Left renal cortex interstitium (tissue), 4 donors: ENCODE data around the gene CCDC85B. TPM values are rescaled to one million over a fixed set of nuclear protein-coding genes. Genes with fewer than 3 reads are reported as not detected.

Source experiments
- DNase-seq, 4 donors: peaks; one replicate each; pipeline ENCODE4 v3.0.0-alpha.2; 2013; ENCODE audit warnings: low read depth in 4 of 4, low spot score in 2 of 4, missing footprints in 1 of 4
- polyA plus RNA-seq, 4 donors: library from polyadenylated mRNA; unstranded; fragments of 120-200 nt; gene quantifications; one replicate each; pipeline ENCODE4 v1.2.1, GENCODE V29; 2013; ENCODE audit not compliant: insufficient read length in 4 of 4

The CCDC85B gene
- polyA plus RNA-seq, 4 donors, result 7.6 to 19.9 (median 11.7) TPM

GRCh38 chr11:65900899-65901180 lies 10.4 kb downstream of the CCDC85B start:
- DNase-seq, result no peak

- no peak for DNase-seq
Measured at GRCh38 chr11:65903068-65903481, 12.6 kb downstream of the CCDC85B start.

GRCh38 chr11:65903715-65904114 lies 13.2 kb downstream of the CCDC85B start:
- DNase-seq, result no peak

- no peak for DNase-seq
Measured at GRCh38 chr11:65906602-65907001, 16.1 kb downstream of the CCDC85B start.

GRCh38 chr11:65907878-65908277 lies 17.4 kb downstream of the CCDC85B start:
- DNase-seq, result no peak

DNA sequence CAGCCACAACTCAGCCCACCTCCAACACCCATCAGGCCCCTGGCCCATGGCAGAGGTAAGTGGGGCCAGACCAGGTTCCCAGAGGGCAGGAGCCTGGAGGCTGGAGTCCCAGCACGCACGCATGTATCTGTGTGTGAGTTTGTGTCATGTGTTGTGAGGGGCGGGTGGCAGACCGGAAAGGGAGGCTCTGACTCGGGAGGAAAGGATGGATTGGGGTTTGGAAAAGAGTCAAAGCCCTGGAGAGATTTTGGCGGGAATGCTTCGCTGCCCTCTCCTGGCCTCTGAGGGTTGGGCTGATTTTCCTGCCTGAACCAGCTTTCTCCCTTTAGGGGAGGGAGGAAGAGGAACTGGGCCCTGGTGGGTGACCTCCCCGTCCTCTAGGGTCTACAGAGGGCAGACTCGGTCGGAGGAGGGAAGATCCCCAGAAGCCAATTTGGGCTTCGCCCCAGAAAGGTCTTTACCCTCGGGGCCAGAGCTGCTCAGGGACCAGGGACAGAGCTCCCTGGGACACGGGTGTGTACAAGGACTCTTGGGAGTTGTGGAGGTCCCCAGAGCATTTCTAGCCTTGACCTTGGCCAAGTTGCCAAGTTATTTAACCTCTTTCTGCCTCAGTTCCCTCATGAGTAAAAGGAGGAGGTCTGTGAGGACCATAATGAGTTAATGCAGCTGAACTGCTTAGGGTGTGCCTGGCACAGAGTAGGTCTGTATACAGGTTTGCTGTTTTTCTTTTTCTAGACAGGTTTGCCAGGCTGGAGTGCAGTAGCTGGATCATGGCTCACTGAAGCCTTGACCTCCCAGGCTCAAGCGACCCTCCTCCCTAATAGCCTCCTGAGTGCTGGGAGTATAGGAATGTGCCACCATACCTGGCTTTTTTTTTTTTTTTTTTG lies 21.5 kb downstream of the CCDC85B start:
- no peak for DNase-seq

GRCh38 chr11:65912845-65913244 lies 22.4 kb downstream of the CCDC85B start:
- no peak for DNase-seq

- no peak for DNase-seq
Measured at GRCh38 chr11:65915101-65915820, 24.8 kb downstream of the CCDC85B start.

GRCh38 chr11:65915821-65916251 lies 25.4 kb downstream of the CCDC85B start:
- no peak for DNase-seq

DNA sequence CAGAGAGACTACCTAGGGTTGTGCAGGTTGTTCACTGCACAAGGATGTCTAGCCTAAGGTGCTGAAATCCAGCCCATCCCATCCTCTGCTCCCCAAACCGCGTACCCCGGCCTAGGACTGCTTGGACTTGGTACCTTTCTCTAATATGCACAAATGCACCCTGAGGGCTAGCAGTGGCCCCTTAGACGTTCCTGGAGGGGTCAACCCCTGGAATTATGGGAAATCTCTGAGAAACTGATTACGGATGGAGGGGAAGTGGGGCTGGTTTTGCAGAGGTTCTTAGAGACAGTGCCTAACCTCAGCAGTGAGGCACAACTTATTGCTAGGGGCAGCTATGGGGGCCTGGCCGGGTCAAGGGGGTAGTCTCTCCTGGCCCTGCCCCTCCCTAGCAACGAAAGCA lies 25.9 kb downstream of the CCDC85B start:
- DNase-seq, result no peak

DNA sequence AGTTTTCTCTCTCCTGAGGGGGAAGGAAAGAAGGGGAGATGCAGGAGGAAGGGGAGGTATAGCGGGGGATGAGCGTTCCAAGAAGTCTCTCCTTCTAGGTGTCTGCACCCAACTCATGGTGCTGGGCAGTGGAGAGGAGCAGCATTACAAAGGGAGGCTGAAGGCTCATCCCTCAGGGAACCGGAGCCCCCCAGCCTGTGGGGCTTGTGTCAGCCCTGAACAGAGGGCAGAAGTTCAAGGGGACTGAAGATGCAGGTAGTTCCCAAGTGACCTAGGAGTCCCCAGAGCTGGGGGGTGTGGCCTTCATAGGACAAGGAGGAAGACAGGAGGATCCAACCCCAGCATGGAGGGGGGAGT lies 26.6 kb downstream of the CCDC85B start:
- DNase-seq, result no peak

DNA sequence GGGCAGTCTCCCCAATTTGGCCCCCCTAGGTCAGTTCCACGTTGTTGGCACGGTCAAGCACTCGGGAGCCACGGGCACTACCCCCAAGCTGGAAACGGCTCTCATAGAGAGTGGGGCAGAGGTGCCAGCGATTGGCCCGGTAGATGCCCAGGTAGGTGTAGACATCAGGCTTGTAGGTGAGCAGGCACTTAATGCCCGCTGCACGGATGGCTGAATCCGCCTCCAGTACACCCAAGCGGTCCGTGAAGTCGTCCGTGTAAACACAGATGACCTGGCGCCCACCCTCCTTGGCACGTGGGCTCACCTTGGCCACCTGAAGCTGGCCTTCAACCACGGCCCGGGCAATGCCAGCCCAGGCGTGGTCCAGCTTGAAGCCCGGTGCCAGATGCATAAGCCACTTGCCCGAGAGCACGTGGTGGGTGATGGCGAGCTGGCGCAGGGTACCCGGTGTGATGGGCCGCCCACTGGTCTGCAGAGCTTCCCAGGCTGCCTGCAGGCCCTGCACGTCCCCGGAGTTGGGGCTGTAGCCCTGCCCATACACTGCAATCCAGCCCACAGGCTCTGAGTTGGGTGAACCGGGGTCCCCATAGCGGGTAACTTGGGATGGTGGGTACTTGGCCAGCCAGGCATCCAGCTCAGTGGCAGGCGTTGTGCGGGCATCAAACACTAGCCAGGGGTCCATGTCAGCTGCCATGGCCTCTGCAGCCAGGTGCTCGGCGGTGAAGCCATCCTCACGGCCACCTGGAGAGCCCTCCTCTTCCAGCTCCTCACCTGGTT lies 27.1 kb downstream of the CCDC85B start:
- no peak for DNase-seq

DNA sequence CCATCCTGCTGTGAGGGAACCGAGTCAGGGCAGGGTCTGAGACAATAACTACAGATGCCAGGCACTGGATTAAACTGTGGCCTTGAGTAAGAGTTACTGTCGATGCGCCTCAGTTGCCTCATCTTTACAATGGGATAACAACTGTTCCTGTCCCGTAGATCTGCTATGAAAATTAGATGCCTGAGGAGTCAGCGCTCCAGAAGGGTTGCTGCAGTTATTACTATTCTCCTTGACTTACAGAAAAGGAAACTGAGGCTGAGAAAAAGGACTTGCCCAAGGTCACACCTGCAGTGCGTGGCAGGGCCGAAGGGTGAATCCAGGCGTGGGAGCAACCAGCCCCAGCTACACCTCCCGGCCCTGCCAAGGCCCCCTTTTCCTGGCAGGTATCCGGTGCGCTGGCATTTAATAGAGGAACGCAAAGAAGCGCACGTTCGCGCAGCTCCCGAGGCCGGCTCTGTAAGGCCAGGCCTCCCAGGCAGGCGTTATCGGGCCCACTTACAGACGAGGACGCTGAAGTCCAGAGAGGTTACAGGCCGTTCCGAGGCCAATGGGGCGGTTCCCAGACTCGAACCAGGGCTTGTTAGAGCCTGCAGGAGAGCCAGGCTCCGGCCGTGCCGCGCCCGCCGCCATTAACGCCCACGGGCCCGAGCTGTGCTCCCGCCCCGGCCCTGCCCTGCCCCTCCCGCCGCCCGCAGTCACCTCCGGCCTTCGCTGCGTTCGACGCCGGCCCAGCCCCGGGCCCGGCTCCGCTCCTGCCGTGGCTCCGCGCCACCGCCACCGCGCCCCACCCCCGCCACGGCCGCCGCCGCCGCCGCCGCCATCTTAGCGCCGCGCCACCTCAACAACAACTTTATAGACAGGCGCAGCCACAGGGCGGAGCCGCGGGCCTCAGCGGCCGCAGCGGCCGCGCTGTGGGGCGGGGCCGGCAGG lies 28.0 kb downstream of the CCDC85B start, which contains the start of gene C11orf68:
Gene C11orf68, minus strand, starts transcription at position 852 of the 930 bp plus-strand sequence. Its CDS starts 31 bp downstream, at position 821.
- DNase-seq, result no peak

GRCh38 chr11:65919141-65919572 lies 28.7 kb downstream of the CCDC85B start, which contains the start of gene DRAP1:
DRAP1 (plus strand) TSS chr11:65919426; CDS start chr11:65919502, 76 bp downstream.
- DNase-seq, result peak; percentile 76 to 92 (median 89)

DNA sequence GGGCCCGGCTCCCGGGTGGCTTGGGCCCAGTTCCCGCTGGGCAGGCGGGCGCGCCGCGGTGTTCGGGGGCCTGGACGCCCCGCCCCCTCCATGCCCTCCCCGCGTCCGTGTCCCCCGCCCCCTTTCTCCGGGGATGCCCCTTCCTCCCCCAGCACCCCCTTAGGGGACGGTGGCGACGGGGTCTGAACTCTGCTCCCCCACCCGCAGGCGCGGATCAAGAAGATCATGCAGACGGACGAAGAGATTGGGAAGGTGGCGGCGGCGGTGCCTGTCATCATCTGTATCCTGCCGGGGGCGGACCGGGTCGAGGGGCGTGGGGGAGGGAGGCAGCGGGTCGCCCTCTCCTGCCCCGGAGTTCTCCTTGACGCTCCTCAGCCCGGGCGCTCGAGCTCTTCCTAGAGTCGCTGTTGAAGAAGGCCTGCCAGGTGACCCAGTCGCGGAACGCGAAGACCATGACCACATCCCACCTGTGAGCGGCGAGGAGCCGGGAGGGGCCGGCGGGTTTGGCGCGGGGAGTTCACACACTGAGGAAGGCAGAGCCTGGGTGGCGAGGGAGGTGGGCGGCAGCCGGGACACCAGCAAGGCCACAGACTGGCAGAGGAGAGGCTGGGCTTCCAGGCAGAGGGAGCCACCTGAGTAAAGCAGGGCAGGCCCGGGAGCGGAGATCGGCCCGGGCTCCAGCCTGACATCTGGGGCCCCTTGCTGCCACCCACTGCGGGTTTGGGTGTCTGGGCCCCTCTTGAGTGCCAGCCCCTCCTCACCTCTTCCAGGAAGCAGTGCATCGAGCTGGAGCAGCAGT lies 29.3 kb downstream of the CCDC85B start:
- no peak for DNase-seq

- DNase-seq, result no peak
Measured at GRCh38 chr11:65920372-65920802, 29.9 kb downstream of the CCDC85B start.

GRCh38 chr11:65921033-65921555 lies 30.6 kb downstream of the CCDC85B start:
- DNase-seq, result no peak

DNA sequence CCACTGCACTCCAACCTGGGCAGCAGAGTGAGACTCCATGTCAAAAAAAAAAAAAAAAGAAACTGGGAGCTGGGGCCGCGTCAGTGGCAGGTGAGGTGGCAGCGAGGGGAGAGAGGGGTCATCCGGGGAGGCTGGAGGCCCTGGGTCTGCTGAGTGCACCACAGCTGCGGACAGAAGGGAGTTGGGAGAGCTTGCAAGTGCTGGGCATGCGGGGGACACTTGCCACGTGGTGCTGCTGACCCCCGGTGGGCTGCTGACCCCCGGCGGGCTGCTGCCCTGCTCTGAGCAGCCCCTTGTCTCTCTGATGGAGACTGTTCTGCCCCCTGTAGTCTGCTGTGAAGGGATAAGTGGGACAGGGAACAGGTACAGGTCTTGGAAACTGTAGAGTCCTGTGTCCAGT lies 31.4 kb downstream of the CCDC85B start:
- no peak for DNase-seq

GRCh38 chr11:65922565-65922964 lies 32.1 kb downstream of the CCDC85B start:
- no peak for DNase-seq
